ENCODE results near the gene SLC22A23.

Gene SLC22A23

DNA sequence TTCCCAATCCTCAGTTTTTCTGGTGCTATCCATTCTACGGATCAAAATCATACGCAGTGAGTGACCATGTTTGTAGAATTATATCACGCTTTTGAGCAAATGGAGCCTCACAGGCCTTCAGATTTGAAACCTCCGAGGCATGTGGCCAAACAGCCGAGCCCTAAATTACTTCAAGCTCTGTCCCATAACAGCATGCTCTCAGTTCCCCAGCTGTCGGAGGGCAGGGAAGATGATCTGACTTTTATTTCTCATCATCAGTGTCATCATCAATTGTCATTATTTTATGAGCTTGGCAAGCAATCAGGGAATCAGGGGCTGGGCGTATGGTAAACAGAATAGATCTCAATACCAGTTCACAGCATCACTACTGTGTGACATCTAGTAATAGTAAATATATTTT lies 124.9 kb downstream of the SLC22A23 start:
- no peak for DNase-seq (ENCODE audit: low read depth)

DNA sequence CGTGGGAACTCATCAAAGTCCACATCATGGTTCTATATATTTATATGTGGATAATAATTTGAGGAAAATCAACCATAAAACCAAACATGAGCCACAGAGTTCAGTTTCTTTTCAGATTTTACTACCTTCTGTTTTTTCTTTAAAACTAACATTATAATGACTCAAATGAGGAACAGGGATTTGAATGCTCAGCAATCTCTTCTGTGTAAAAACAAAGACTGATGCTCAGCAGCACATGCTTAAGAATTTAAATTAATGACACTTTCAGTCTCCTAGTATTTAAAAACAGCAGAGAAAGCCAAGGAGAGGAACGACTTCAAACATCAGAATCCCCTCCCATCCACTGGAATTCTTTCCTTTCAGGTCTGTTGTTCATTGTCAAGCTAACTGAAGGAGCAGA lies 125.4 kb downstream of the SLC22A23 start:
- DNase-seq (ENCODE audit: low read depth), result no peak

DNA sequence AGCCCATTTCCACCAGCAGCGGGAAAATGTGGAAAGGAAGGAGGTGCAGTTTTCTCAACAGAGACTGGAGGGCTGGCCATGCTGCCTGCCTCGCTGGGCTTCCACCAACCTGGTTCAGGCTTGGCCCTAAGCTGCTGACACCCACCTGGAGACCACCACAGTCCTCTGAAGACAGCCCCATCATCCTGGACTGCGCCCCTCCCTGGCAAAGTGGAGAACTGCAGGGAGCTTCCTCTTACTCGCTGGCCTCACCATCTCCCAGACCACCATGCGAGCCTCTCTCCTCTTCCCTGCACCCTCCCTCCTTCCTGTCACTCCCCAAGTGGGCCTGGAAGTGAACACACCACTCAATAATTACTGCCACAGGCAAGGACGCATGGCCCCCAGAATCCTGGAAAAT lies 126.7 kb downstream of the SLC22A23 start:
- no peak for DNase-seq (ENCODE audit: low read depth)

DNA sequence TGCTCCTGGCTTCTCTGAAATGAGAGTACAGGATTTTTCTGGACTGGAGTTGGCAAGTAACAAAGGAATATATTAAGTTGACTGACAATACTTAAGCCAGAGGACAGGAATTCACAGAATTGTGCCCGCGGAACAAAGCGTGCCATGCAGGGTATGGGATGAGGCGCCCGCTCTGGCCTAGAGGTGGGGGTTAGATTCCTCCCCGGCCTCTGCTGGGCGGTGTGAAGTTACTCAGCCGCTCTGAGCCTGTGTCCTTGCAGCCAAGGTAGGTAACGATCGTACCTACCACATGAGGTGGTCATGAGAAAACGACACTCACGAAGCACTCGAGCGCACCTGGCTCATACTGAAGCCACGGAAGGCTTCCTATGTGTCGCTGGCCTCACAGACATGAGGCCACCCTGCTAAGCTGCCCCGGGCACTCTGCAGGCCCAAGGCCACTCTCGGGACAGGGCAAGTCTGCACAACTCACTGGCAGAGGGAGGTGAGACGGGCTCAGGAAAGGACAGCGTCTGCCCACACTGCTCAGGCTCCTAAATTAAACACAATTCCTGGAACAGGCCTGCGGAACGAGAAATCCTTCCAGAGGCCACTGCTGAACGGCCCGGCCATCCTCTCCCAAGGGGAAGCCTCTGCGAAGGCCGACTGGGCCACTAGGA lies 127.3 kb downstream of the SLC22A23 start:
- no peak for DNase-seq (ENCODE audit: low read depth)

DNA sequence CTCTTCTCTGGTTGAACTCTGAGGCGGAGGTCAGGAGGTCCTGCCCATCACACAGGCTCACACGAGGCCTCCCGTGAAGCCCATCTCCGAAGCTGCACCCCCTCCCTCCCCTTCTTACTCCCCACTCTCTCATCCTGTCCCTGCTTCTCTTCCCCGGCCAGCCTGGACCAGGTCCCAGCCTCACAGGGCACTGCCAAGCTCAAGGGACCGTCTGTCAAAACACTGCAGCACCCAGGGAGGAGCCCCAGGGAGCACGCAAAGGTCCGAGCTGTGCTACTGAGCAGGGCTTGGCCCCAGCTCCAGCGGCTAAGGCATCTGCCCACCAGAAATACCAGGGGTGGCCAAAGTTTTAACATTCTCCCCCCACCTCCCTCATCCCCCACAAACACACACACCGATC lies 128.1 kb downstream of the SLC22A23 start:
- DNase-seq (ENCODE audit: low read depth), result no peak

DNA sequence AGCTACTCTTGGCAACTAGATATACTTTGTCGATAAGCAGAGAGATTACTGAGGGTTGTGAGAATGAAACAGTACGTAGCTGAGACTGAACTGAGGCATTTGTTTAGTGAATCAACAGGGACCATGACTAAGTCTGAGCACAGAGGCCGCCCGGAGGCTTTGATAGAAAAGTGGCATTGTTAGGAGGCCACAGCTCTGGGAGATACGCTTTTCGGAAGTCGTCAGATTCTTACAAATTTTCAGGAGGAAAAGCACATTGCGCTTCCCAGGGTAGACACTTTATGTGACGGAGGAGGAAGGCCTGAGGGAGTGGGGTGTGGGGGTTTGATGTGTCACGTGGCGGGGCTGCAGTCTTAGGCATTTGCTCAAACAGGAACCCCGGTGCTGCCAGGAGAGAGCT lies 128.7 kb downstream of the SLC22A23 start:
- DNase-seq (ENCODE audit: low read depth), result peak; percentile 6

DNA sequence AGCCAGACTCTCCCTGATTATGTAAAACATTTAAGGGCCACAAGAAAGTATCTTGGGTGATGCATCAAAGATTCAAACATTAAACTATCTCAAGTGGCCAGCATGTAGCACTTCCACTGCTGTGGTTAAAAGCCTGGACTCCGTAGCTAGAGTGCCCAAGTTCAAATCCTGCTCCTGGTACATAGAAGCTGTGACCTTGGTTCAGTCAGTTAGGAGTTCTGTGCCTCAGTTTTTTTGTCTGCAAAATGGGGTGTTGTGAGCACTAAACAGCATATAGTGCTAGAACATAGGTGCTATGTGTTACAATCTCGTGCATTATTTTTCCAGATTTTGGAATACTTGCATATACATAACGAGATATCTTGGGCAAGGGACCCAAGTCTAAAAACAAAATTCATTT lies 129.4 kb downstream of the SLC22A23 start:
- DNase-seq (ENCODE audit: low read depth), result no peak

DNA sequence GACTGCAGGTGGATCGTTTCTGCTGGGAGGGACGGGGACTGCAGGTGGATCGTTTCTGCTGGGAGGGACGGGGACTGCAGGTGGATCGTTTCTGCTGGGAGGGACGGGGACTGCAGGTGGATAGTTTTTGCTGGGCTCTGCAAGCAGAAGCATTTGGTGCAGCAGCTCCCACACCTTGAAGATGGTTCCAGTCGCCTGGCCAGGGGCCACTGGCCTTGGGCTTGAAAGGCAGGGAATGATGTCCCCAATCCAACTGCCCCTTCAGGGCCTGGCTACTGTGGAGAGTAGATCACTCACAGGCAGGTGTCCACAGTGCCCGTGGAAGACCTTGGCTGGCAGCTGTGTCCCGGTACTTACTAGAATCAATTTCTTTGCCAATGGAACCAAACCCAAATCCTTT lies 129.9 kb downstream of the SLC22A23 start:
- DNase-seq (ENCODE audit: low read depth), result no peak

DNA sequence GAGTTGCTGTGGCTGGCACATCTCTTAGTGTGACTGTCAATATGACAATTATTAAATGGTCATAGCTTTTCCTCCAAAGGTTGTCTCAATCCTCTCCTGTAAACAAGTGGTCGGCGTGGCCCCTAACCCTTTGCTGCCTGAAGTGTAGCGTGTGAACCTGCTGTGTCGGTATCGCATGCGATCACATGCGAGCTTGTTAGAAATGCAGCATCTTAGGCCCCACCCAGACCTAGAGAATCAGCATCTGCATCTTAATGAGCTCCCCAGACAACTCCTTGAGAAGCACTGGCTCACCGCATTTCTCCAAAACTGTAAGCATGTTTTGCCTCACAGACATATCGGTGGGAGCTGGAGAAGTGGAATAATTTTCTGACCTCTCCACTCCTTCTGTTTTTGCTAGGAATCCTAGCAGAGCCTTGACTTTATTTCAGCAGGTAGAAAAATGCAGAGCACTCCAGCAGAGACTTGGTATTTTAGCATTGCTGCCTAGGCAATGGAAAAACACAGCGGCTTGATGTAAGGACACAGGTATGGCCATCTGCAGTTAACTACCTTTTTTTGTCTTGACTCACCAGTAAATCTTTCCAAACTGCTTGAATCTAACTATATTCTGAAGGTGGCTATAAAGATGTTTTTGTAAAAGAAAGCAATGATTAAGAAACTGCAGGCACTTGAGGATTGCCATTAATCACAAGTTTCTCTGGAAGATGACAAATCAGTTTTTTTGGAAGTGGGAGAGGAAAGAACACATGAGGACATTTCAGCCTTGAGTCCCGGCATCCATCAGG lies 130.5 kb downstream of the SLC22A23 start:
- DNase-seq (ENCODE audit: low read depth), result no peak

DNA sequence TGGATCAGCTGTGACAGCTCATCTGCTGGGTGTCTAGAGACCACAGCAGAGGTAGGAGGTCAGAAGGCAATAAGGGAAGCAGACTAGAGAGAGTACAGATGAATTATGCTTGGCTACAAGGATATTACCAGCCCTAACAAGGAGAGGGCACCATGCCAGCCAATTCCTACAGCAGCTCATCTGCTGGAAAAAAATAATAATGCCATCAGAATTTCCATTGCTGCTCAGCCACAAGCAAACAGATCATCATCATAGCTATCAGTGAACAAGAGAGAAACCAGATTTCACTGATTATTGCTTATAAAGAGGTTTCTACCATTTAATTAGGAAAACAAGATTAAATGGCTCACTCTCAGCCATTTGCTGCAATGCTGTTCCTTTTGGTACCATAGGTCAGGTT lies 131.6 kb downstream of the SLC22A23 start:
- no peak for DNase-seq (ENCODE audit: low read depth)

DNA sequence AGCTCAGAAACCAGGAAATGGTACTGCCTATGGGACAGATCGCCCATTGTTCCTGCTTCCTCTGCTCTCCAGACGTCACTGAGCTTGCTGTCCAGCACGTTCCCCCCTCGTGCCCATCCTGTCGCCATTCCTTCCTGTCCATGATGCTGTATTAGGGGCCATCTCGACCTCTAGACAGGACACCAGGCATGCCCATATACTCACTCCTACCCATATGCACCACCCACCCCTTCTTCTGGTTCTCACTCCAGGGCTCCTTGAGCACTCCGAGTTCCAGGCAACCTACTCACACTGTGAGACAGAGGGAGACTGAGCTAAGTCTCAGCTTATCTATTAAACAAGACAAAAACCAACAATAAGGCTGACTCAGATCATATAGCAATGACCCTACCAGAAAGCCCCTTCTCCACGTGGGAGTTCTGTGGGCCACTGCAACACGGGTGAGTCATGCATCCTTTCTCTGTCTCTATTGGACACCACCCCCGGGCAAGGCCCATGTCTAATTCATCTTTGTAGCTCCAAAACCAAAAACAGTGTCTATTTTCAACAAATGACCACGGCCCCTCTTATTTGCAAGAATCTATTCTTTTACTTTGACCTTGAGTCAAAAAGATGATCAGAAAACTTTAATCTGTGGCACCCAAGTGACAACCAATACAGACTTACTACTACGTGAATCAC lies 132.4 kb downstream of the SLC22A23 start:
- peak; percentile 78 for DNase-seq (ENCODE audit: low read depth)

DNA sequence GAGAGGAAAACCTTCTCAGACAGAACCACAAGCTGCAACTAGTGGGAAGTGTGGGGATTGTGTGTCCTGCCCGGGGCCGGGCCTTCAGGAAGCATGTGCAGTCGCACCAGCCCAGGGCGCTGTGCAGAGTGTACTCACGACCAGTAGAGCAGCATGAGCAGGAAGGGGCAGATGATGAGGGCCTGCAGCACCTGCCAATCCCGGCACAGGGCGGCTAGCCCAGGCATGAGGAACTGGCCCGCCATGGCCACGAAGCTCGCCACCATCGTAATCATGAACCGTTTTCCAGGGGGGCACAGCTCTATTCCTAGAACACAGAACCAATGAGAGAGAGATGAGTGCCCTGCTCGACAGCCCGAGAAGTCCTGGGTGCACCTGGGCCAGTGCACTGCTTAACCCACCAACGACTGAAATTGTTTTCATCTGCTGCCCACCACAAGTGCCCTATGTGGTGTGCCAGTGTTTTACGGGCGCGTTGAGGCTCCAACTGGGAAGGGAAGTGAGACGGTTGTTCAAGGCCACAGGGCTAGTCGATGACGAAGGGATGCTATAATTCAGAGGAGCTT lies 133.1 kb downstream of the SLC22A23 start:
- no peak for DNase-seq (ENCODE audit: low read depth)

DNA sequence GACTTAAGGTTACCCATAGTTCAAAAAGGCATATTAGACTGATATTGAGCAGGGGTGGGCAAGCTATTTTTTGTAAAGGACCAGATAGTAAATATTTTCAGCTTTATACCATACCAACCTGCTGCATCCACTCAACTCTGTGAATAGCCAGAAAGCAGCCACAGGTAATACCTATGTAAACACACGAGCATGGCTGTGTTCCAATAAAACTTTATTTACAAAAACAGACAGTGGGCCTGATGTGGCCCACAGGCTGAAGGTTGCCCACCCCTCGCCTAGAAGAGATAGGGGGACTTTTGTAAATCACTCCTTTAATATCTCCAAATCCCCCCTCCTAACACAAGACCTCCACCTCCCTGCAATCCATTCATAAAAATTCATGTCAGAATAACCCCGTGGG lies 133.7 kb downstream of the SLC22A23 start:
- DNase-seq (ENCODE audit: low read depth), result no peak

DNA sequence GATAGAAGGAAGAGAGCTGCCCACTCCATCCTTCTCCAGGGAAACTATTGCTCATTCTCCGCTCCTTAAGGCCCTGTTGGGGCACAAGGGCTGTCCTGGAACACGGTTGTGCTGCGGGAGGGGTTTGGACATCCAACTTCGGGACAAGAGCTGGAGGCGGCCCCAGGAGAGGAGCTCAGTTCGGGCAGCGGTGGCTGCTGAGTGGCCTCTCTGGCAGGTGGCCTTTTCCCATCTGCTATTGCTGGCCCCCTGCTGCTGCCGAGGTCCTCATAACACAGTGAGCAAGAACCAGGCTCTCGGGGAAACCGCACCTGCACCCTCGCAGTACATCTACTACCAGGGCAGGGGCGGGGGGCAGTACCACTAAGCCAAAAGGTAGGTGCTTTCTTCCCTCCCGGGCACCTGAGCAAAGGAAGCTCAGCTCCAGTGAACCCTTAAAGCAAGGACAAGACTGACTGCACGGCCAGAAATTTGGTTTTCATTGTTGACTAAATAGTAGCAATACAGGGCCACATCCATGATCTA lies 134.4 kb downstream of the SLC22A23 start:
- DNase-seq (ENCODE audit: low read depth), result no peak

DNA sequence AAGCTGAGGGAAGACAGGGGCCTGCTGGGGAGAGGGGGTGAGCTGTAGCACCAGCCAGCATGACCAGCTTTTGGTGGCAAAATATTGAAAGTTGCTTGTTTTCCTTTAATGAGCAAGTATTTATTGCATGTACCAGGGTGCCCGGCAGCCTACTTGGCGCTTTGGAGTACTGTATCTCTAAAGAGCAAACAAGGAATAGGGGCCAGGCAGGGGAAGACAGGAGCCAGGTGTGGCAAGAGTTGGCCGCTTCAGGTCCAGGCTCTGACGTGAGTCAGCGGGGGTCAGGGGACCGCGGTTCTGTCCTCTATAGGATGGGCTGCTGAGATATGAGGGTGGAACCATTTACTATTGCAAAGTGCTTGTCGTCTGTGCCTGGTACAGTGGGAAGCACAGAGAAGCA lies 135.0 kb downstream of the SLC22A23 start:
- no peak for DNase-seq (ENCODE audit: low read depth)

DNA sequence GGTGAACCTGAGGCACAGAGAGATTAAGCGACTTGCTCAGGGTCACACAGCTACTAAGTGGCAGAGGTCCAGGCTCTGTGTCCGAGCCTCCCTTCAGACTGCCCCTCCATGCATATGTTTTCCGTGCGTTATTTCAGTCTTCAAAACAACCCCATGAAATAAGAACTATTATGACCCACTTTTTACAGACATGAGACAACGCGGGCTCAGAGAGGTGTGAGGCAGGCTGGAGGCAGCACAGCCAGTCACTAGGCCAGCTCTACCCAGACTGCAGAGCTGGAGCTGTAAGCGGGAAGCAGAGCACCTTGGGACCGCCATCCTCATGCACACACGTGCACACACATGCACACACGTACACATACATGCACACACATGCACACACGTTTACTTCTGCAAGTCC lies 135.8 kb downstream of the SLC22A23 start:
- DNase-seq (ENCODE audit: low read depth), result no peak

DNA sequence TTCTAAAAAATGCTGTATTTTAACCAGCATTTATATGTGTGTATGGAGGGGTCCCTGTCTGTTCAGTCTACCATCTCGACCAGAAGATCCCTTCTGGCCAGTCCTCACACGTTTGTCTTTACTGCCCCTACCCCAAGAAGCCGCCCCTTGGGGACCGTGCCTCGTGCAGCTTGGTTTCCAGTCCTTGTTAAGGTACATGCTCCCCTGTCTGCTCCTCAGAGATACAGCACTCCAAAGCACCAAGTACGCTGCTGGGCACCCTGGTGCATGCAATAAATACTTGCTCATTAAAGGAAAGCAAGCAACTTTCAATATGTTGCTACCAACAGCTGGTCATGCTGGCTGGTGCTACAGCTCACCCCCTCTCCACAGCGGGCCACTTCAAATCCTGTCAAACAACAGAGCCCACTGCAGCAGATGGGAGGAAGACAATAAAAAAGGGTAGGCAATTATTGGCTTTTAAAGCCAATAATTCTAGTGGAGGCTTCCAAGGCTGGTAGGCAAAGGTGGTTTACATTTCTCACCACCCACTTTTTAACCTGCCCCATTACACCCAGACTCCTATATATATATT lies 136.5 kb downstream of the SLC22A23 start:
- no peak for DNase-seq (ENCODE audit: low read depth)

DNA sequence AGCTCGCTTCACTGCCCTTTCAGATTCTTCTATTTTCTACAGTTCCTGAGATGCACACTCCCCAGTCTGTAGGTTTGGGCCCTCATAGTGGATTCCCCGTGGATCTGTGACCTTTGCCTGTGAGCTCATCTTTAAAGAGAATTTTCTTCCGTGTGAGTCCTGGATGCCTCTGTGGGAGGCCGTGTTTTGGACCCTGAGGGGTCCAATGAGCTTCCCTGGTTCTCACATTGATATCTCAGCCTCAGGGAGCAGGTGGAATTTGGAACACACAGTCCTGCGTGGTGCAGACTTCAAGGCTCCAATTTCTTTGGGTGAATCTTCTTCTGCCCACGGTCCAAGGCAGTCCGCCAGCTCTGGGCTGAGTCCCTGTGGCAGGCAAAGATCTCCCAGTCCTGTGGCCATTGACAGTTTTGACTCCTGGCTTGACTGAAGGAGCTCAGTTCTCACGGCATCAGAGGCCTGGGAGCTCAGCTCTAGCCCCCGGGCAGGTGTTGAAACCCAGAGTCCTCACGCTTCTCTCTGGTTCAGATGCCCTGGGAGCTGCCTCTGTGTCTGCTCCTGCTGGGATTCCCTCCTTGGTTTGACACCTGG lies 137.1 kb downstream of the SLC22A23 start:
- DNase-seq (ENCODE audit: low read depth), result no peak

DNA sequence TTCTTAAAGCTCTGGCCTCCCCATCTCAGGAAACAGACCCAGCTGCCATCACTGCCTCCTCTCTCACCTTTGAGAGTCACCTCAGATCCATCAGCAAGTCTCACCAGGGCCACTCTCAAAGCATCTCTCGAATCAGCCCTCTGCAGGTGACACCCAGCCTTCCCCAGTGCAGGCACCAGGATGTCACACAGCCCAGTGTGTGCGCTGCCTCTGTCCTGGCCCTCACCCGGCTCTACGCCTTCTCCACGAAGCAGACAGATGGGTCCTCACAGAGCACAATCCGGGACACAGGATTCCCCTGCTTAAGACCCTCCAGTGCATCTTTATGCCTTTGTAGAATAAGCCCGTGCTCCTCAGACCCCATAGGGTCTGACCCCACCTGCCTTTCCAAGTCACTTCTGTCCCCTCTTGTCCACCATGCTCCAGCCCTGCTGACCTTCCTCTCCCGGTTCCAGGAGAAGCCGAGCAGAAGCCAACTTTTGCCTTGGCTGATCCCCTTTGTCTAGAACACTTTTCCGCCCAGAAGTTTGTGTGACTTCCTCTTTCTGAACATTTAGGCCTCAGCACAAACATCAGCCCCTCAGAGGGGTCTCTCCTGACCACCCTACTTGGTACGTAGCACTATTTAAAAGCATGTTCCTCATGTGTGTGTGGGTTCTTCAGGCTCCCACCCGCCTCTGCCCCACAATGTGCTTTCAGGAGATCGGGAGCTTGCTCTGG lies 137.9 kb downstream of the SLC22A23 start:
- no peak for DNase-seq (ENCODE audit: low read depth)

DNA sequence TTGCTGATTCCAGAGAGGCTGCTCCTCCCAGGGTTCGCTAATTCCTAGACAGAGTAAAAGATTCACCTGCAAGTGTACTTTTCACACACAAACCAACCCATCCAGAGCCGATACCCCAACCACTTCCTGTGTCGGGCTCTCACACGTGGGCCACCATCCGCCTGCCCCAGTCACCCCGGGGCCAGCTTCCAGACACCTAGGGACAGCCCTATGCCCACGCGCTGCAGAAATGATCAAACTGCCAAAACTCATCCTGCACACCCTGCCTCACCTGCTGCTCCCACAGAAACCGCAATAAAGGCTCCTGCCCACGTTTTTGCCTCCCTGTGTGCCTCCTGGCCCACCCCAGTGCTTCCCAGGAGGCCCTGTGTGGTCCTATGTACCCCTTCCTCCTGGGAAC lies 138.6 kb downstream of the SLC22A23 start:
- no peak for DNase-seq (ENCODE audit: low read depth)

DNA sequence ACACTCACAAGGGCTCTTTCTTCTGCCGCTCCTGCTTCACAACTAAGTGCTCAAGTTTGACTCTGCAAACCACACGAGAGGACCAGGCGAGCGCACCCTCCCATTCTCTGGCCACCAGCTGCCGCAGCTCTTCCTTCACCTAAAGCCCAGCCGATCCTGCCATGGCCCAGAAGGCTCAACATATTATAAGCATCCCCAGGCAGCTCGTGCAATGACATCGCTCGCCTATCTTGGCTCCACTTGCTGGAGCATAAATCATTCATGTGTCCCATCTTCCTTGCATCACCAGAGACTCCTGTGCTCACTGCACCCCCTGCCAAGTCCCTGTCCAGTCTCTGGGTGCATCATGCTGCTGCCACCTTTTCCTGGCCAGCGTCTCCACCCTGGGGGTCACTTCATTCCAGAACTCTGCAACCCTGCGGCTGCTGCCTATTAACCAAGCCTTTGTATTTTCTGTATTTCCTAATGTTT lies 139.1 kb downstream of the SLC22A23 start:
- no peak for DNase-seq (ENCODE audit: low read depth)

Measured in ELR (cell line).